Measurements from ENCODE around the gene RTP2. TPM values are rescaled to one million over a fixed set of nuclear protein-coding genes. Genes with fewer than 3 reads are reported as not detected.

The RTP2 gene
- total and polyA plus RNA-seq, 9 donors, result not detected

GRCh38 chr3:187744169-187745151 is 42.1 kb upstream of the RTP2 start:
- H3K36me3 ChIP-seq, result no peaks in the 10 kb centered on the region
- DNase-seq, result peak; percentile 76 to 85 (median 81)
- no peaks in the 10 kb centered on the region for H3K27me3 ChIP-seq
- H3K4me1 ChIP-seq (ENCODE audit: insufficient read depth), result no peaks in the 10 kb centered on the region
- H3K4me3 ChIP-seq, result peak overlapping the region; percentile 88
- peak in 1 of 3 donors; percentile 9 for TF ChIP-seq CTCF (IDR thresholded peaks at IDR 0.05)
- TF ChIP-seq EP300 (IDR thresholded peaks at IDR 0.05), result no peak
- TF ChIP-seq POLR2A (IDR thresholded peaks at IDR 0.05), result peak; percentile 45
- WGBS, 3 donors, result 0% methylated on average over 55 of the region's 55 CpGs
- no peaks in the 10 kb centered on the region for H3K9me3 ChIP-seq
- peak overlapping the region; percentile 94 to 100 for H3K27ac ChIP-seq
- intact Hi-C loops (cut with DNase I), result loop anchor here (2.0 to 10.0 kb wide), 14 partner anchors 168 to 1403 kb away; partner anchors contain the start of gene LPP (in 2 of the 4)

GRCh38 chr3:187743195-187744141 is 41.1 kb upstream of the RTP2 start:
- H3K9me3 ChIP-seq, result no peaks in the 10 kb centered on the region
- H3K27me3 ChIP-seq, result no peaks in the 10 kb centered on the region
- intact Hi-C loops (cut with DNase I), result loop anchor here (2.0 to 10.0 kb wide), 14 partner anchors 169 to 1404 kb away; partner anchors contain the start of gene LPP (in 2 of the 4)
- peak overlapping the region; percentile 94 to 100 for H3K27ac ChIP-seq
- H3K4me1 ChIP-seq (ENCODE audit: insufficient read depth), result no peaks in the 10 kb centered on the region
- H3K36me3 ChIP-seq, result no peaks in the 10 kb centered on the region
- peak overlapping the region; percentile 88 for H3K4me3 ChIP-seq
- DNase-seq, result peak; percentile 73 to 83 (median 82)
- TF ChIP-seq CTCF (IDR thresholded peaks at IDR 0.05) (peak in 1 of 3 donors; percentile 8), EP300 (IDR thresholded peaks at IDR 0.05) (no peak), POLR2A (IDR thresholded peaks at IDR 0.05) (peak; percentile 32)
- WGBS, 3 donors, result 1 to 2% (median 1%) methylated on average over 45 of the region's 45 CpGs

- Histone ChIP-seq H3K27me3 (no peaks in the 10 kb centered on the region), H3K4me3 (peak overlapping the region; percentile 88), H3K27ac (peak overlapping the region; percentile 94 to 100), H3K4me1 (ENCODE audit: insufficient read depth) (no peaks in the 10 kb centered on the region), H3K9me3 (no peaks in the 10 kb centered on the region), H3K36me3 (no peaks in the 10 kb centered on the region)
- TF ChIP-seq POLR2A (IDR thresholded peaks at IDR 0.05) (no peak), CTCF (IDR thresholded peaks at IDR 0.05) (peak in 1 of 3 donors; percentile 4)
- intact Hi-C loops (cut with DNase I), result loop anchor here (5.0 to 10.0 kb wide), 12 partner anchors 170 to 1405 kb away; partner anchors contain the start of gene LPP (in 2 of the 4)
- 40 to 52% (median 46%) methylated on average over 13 of the region's 13 CpGs for WGBS, 3 donors
- peak in 2 of 5 donors; percentile 48 to 62 for DNase-seq
These were observed 40.2 kb upstream of the RTP2 start for GRCh38 chr3:187742351-187743171.
